Measurements from ENCODE around the gene NR4A3.
"Not testable (repeated sequence)": the region's sequence is repeated elsewhere in the genome, so short reads cannot be mapped to it uniquely, and the experiment has no call there.

NR4A3 gene

DNA sequence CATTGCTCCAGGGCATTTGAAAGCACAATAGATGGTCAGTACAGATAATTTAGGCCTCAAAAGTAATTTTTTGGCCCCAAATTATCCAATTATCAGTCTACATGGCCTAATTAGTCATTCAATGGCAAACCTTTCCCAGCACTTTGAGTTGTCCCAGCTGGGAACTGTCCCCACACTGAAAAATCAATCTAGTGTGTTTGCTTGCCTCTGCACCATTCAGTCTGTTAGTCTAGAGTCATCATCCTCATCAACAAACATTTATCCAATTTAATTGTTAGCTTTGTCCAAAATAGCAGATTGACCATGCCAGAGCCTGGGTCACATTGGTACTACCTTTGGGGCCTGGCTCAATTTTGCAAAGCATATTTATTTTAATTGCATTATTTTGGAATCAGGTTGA, 13.9 kb downstream of the NR4A3 start:
- peak; percentile 65 for DNase-seq

DNA sequence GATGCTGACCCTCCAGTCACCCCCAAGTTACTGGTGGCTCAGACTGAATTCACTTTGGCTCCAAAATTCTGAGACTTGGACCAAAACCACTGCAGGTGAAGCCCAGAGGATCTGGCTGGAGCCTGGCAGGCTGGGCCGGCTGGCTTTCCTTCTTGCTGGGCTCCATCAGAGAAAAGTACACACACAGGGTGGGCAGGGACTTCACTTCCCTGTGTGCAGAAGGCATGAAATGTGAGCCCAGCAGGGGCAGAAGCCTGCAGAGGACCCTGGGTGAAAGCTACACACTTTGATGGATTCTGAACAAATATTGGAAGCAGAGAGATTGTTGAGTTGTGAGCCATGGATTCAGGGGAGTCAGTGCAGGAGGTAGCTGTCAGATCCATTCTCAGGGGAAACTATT, 18.4 kb downstream of the NR4A3 start:
- DNase-seq, result peak; percentile 41

DNA sequence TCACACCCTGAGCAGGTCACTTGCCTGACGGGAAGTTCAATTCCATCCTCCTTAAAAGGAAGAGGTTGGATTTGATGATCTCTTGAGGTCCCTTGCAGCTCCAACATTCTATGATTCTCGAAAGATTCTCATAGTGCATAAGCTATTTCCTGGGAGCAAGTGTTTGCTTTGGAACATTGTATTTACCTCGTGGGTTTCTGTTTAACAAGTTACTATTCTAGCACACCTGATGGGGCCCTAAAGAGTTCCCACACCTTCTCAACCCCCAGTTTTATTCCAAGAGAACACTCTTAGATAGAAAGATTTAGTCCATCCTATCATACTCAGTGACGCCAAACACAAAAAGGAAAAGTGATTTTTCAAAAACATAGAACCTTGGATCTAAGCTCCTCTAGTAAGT, 23.4 kb downstream of the NR4A3 start:
- DNase-seq, result no peak

DNA sequence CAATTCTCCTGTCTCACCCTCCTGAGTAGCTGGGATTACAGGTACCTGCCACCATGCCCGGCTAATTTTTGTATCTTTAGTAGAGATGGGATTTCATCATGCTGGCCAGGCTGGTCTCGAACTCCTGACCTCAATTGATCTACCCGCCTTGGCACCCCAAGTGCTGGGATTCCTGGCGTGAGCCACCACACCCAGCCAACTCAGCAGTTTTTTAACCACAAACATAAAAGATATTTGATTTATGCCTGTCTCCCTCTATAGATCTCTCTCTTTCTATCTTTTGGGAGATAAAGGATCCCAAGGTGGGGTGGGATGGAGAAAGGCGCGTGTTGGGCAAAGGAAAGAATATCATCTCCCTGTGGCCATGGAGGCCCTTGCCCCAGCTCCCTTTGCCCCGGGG, 26.8 kb downstream of the NR4A3 start:
- DNase-seq, result no peak

DNA sequence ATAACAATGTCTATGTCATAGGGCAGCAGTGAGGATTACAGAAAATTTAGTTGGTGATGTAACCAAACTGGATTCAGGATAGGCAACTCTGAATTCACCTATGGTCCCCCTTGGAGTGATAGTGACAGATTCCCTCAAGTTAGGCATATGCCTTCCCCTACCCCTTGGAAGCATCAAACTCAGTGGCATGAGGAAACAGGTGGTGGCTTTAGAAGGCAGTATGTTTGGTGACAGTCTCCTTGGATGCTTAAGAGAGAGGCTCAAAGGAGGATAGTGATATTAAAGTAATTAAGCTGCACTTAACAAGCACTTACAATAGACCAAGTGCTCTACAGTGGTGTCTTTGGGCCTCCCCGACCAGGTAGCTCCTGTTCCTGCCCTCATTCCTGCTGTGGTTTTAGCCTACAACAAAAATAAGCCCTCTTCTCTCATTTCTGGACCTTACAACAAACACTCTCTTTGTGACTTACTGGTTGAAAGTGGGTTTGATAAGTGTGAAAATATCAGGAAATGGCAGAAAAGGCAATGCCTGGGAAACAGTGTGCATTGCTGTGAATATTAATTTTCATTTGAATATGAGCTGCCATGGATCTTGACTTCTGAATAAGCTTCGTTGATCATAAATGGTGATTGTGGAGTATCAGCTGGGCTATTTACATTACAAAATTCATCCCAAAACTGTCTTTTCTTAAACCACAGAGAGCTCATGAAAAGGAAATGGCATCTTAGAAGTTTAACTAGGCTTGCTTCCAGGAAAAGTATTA, 29.2 kb downstream of the NR4A3 start:
- no peak for DNase-seq

DNA sequence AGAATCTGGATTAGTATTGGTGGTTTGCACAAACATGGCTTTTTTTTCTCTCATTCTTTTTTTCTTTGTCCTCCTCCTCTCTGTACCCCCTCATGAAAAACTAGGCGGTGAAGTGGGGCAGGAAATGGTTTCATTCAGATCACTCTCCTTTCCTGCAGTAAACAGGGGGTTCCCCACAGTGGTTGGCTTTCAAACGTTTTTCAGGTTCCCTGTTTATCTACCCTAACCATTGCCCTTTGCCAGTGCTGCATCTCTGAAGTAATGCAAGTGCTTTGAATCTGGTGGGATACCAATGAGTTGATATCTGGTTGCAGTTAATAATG, 29.8 kb downstream of the NR4A3 start:
- no peak for DNase-seq

DNA sequence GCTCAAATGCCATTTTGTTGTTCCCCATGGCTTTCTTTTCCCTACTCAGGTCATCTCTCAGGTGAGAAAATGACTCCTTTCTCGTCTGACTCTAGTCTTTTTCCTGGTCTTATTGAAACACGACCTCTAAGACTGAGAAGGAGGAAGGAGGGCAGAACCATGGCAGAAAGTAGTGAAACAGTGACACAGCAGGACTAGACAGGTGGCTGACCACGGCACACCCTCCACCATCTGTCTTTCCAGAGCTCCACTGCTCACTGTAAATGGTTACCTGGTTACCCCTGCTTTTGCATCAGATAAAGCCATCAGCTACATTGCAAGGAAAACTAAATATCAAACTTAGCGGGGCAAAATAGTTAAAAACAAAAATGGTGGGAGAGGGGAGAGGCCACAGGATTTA, 30.9 kb downstream of the NR4A3 start:
- DNase-seq, result peak; percentile 1

DNA sequence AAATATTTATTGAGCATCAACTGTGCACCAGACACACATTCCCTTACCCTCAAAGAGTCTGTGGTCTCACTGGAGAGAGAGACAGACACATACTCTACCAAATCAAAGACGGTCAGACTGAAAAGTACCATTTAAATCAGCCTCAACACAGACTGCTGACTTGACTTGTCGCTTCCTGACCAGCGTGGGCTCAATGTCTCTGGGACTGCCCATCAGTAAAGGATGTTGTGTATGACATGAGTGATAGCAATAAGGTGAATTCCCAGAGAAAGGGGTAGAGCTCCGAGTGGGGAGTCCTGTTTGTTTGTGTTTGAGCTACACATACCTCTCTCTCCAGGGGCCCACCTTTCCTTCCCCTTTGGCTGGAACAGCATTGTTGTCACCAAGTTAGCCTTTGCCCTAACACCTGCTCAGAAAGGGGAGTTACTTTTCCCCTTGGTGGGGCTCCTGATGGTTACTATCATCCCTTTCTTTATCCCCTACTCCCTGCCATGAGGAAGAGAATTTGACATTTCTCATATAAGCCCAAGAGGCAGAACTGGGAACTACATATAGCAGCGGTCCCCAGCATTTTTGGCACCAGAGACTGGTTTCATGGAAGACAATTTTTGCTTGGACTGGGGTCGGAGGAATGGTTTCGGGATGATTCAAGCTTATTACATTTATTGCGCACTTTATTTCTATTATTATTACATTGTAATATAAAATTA, 33.9 kb downstream of the NR4A3 start:
- no peak for DNase-seq

DNA sequence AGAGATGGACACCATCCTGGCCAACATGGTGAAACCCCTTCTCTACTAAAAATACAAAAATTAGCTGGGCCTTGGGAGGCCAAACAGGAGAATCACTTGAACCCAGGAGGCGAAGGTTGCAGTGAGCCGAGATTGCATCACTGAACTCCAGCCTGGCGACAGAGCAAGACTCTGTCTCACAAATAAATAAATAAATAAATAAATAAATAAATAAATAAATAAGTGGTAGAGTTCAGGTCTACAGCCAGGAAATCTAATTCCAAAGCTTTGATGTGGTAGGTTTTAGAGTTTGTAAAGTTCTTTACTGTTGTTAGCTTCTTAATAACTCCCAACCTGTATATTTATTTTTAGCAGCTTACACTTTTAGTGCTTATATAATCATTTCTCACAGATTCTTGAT, 35.9 kb downstream of the NR4A3 start:
- DNase-seq, result not testable (repeated sequence)

DNA sequence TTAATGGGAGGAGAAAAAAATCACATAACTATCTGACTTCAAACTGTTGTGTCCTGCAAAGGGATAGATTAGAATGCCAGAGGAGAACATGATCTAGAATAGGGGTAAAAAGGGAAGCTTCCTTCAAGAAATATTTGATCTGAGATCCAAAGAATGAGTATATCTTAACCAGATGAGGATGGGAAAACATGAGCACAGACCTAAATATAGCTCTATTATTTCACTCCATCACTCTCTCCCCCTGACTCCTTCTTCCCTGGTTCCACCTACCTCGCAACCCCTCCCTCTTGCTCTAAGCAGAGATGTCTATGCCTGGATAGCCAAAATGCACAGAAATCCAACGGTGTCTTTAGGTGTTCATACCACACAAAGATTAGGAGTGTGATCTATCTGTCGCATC, 36.4 kb downstream of the NR4A3 start:
- DNase-seq, result no peak

DNA sequence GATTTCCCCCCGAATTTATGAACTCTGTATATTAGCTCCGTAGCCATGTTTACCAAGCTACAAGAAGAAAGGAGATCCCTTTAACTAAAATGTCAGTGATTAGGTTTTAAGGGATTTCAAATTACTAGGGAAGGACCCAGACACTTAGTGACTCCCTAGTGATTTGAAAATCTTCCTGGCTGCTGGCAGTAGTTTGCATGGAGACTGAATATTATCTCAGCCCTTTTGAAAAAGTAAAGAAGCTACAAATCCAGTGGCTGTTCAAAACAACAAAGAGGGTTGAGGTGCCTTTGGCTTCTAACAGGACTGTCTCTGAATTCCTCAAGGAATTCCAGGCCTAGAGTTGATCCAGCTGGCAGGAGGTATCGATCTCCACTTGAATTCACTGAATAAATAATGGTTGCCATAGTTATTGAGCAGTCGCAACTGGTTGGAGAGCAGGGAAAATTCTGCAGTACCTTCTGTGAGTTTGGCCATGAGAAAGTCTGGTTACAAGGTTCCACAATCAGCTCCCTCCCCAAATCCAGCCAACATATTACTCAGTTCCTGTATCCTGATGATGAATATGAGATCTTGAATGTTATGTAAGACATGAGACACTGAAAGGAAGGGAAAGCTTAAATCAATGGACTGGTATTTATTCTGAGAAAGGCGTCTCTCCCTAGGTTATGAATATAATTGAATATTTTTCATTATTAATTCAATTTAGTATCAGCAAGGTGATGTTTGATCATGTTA, 37.7 kb downstream of the NR4A3 start:
- DNase-seq, result peak; percentile 74

DNA sequence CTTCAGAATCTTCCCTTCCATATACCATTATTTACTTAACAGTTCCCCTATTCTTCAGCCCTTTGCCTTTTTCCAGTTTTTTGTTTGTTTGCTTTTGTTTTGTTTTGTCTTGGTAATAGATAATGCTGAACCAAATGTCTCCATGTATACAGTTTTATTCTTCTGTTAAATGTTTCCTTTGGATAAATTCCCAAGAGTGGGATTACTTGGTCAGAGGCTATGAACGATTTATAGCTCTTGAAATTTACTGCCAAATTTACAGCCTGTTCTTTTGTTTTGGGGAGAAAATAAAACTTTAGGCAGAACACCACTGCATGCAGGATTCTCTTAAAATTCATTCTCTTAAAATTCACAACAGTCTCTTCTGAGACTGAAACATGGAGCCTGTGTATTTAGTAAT, 38.6 kb downstream of the NR4A3 start:
- no peak for DNase-seq

DNA sequence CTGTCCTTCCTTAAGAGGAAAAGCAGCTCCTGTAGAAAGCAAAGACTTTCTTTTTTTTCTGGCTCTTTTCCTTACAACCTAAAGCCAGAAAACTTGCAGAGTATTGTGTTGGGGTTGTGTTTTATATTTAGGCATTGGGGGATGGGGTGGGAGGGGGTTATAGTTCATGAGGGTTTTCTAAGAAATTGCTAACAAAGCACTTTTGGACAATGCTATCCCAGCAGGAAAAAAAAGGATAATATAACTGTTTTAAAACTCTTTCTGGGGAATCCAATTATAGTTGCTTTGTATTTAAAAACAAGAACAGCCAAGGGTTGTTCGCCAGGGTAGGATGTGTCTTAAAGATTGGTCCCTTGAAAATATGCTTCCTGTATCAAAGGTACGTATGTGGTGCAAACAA, 42.3 kb downstream of the NR4A3 start:
- no peak for DNase-seq

DNA sequence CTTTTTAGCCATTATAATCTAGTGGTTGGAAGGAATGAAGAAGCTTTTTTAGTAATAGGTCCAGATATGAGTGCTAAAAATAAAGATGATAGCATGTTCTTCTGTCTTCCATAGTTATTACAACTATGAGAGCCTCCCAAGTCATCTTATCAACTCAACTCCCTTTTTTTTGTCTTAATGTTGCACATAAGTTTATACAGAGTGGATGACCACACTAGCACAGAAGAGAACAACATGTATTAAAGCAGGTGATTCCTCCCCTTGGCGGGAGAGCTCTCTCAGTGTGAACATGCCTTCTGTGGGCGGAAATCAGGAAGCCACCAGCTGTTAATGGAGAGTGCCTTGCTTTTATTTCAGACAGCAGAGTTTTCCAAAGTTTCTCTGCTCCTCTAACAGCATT, 44.7 kb downstream of the NR4A3 start:
- no peak for DNase-seq

DNA sequence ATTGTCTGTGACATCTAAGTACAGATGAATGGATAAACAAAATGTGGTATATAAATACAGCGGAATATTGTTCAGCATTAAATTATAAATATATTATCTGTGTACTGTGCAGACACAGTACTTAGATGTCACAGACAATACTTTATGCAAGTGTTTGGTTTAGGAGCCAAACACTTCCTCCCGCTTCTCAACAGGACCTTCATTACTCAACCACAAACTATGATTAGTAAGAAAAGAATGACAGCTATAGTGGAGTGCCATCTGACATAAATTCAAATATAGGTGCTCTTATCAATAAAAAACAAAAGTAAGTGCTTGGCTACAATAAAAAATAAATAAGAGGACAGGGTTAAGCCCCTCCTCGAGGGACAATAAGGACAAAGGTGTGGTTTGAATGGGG, 45.9 kb downstream of the NR4A3 start:
- DNase-seq, result no peak

DNA sequence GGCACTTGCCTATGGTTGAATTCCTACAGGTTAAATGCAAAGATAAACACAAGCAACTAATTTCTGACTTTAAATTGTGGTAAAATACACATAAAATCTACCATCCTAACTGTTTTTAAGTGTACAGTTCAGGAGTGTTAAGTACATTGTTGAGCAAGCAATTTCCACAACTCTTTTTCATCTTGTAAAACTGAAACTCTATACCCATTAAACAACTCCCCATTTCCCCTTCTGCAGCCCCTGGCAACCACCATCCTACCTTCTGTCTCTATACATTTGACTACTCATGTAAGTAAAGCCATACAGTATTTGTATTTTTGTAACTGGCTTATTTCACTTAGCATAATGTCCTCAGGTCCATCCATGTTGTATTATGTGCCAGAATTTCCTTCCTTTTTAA, 46.3 kb downstream of the NR4A3 start:
- no peak for DNase-seq

DNA sequence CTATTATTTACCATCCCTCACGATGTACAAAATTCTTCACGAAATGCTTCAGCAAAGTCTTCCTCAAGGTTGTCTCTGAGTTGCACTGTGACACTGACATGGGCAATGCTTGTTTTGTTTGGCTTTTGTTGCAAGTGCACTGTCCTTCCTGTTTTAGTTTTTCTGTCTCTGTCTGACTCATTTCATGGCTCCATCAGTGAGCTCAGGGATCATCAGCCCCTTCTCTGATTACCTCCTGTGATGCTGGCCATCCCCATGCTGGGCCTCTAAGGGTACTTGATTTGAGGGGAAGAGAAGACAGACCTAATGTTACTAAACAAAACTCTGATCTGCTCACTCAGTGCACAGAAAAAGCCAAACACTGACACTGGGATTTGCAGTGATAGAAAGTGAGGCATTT, 47.2 kb downstream of the NR4A3 start:
- no peak for DNase-seq

DNA sequence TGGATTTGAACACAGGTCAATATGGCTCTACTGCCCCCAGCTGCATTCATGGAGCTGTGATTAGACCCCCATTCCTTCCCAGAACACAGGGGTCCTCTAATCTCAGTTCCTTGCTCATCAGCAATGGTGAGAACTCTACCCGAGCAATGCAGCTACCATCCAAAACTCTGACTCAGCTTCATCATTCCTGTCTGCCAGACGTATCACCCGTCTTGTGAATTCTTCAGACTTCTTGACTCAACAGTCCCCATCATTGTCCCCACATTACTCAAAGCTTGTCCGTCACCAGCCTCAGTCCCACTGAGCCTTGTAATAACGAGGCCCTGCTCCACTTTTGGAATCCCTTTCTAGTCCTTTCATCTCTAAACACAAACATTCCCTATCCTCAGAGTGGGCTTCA, 48.4 kb downstream of the NR4A3 start:
- no peak for DNase-seq

DNA sequence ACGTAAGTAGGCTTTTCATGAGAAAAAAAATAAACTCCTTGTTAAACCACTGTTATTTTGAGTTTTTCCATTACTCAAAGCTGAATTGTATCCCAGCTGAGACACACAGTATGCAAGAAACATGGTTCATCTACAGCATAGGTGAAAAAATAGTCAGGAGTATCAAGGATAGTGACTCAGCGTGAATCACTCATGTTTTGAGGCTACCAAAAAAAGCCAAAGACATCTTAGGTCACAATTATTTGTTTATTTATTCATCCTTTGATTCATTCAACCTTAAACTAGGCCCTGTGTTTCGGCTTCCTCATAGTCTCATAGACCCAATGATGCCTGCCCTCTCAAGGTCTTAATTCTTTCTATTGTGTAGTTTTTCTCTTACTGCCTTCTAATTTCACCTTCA, 51.8 kb downstream of the NR4A3 start:
- DNase-seq, result no peak

DNA sequence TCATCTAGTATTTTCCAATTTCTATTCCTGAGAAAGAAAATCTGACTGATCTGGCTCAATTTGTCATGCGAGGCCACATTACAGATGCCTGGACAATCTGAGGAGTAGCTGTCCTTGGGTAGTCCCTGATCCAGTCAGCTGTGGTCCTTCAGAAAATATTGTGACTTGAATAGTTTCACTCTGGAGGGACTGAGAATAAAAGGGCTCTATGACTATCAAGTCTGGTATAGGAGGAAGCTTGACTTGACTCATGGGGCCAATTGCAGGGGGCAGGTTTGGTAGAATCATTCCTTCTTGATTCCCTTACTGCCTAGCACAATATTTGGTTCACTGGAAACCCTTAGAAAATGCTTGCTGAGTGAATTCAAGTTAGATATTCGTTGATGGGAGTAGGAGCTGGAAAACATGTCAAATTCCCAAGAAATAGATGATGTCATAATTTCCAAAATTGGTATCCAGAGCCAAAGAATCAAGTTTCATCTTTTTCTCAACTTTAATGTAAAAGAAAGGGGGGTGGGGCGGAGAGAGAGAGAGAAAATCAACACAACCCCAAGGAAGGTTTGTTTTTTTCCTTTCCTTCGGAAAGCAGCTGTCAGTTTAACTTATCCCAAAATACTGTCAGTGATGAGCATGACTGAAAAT, 52.4 kb downstream of the NR4A3 start:
- no peak for DNase-seq

DNA sequence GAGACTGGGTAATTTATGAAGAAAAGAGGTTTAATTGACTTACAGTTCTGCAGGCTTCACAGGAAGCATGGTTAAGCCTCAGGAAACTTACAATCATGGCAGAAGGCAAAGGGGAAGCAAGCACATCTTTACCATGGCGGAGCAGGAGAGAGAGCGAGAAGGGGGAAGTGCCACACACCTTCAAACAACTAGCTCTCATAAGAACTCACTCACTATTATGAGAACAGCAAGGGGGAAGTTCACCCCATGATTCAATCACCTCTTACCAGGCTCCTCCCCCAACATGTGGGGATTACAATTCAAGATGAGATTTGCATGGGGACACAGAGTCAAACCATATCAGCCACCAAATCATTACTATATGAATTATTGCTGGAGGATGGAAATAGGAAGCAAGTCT, 54.5 kb downstream of the NR4A3 start:
- DNase-seq, result no peak

DNA sequence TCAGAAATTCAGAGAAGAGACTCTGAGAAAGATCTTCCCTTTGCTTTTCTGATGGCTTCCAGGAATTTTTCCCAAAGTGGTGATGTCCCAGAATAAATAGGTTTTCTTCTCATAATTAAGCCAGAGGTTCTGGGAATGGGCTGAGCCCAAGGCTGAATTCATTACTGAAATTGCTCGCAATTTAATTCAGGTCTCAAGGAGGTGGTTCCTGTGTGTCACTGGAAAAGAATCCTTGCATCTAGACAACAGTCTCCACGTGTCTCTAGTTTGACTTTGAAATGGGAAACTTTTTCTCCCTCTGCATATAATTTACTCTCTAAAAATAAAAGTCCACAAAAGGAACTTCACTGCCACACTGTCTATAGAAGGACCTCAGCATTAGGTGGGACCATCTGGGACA, 57.0 kb downstream of the NR4A3 start:
- DNase-seq, result no peak

DNA sequence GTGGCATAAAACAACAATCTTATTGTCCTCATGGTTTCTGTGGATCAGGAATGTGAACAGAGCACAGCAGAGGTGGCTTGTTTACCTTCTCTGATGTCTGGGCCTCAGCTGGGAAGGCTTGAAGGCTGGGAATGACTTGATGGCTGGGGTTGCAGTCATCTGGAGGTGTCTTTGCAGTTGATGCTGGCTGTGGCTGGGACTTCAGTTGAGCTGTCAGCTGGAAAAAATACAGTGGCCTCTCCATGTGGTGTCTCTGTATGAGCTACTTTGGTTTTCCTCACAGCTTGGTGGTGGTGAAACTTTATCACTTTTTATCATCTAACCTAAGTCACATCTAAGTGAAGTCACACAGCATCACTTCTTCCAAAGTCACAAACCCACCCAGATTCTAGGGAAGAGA, 60.1 kb downstream of the NR4A3 start:
- no peak for DNase-seq

DNA sequence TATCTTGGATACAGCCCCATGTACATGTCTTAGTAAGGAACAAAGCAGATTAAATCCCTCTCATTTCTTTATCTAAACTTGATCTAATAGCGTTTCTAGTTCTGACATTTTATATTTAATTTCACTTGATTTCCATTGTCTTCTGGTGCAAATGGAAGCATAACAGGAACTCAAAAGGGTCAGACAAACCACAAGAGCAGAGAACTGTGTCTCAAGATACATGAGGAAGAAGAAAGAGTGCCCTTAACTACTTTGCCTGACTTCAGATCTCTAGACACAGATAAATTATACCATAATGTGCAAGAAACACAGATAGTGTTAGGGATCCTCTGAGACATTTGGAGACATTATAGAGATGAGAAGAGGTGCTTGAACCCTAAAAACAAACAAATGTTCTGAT, 64.1 kb downstream of the NR4A3 start:
- DNase-seq, result no peak
